ENCODE results near the gene ANXA2R. TPM values are rescaled to one million over a fixed set of nuclear protein-coding genes. Genes with fewer than 3 reads are reported as not detected.

Gene ANXA2R
- total and polyA plus RNA-seq, 9 of the 15 experiments (the other 6 are each of a cell fraction or from before 2014, with no cell fraction given), result 2.1 to 4.8 (median 3.4) TPM

DNA sequence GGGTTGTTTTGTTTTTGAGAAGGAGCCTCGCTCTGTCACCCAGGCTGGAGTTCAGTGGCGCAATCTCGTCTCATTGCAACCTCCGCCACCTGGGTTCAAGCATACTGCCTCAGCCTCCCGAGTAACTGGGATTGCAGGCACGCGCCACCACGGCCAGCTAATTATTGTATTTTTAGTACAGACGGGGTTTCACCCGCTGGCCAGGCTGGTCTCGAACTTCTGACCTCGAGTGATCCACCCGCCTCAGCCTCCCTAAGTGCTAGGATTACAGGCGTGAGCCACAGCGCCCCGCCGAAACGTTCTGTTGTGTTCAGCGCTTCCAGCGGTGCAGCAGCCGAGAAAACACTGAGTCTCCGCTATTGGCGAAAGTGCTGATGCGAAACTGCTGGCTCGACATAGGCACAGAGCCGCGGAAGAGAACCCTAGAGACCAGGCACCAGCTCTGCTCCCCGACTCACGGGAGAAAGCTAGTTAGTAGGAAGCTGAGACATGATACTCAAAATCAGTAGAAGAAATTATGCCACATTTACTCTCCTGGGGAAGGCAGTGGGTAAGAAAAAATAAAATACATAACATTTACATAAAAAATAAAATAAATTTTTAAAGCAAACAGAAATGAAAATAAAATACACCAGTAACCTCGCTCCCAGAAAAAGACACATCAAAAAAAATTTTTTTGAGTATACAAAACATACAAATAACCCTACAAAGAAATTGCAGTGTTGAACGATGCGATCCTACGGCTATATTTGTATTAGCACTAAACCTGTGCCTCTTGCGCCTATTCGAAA, 31.6 kb downstream of the ANXA2R start (continued):
- TF ChIP-seq TEAD1 (CRISPR knock-in tag; IDR thresholded peaks at IDR 0.05) (peak in 1 of 2 experiments; percentile 86; a peak in 2 of 4 replicates), ZNF263 (CRISPR knock-in tag; IDR thresholded peaks at IDR 0.05; ENCODE audit: borderline replicate concordance) (no peak), ELF1 (tag; IDR thresholded peaks at IDR 0.05) (peak; percentile 75; the same call in 1 of the 2 replicates), PPARD (CRISPR knock-in tag; IDR thresholded peaks at IDR 0.05) (no peak), ZNF282 (CRISPR knock-in tag; IDR thresholded peaks at IDR 0.05) (no peak), CBFA2T3 (IDR thresholded peaks at IDR 0.05) (peak; percentile 29; the same call in 1 of the 2 replicates), ZNF212 (CRISPR knock-in tag; IDR thresholded peaks at IDR 0.05) (no peak), NFYB (IDR thresholded peaks at IDR 0.05; ENCODE audit: extremely low read depth, insufficient read length) (no peak), C11orf30 (IDR thresholded peaks at IDR 0.05; ENCODE audit: low read depth) (peak; percentile 95), POLR2AphosphoS5 (IDR thresholded peaks at IDR 0.05; ENCODE audit: control insufficient read depth, insufficient read depth, low read depth, low read length) (peak; percentile 79; the same call in 1 of the 2 replicates)
- TF ChIP-seq, protein P1, sequence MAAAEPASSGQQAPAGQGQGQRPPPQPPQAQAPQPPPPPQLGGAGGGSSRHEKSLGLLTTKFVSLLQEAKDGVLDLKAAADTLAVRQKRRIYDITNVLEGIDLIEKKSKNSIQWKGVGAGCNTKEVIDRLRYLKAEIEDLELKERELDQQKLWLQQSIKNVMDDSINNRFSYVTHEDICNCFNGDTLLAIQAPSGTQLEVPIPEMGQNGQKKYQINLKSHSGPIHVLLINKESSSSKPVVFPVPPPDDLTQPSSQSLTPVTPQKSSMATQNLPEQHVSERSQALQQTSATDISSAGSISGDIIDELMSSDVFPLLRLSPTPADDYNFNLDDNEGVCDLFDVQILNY (CRISPR knock-in tag; IDR thresholded peaks at IDR 0.05), result no peak
- TF ChIP-seq, protein P2, sequence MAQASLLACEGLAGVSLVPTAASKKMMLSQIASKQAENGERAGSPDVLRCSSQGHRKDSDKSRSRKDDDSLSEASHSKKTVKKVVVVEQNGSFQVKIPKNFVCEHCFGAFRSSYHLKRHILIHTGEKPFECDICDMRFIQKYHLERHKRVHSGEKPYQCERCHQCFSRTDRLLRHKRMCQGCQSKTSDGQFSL (CRISPR knock-in tag; IDR thresholded peaks at IDR 0.05), result no peak
- TF ChIP-seq, protein P2 (tag; IDR thresholded peaks at IDR 0.05), result no peak
- TF ChIP-seq, protein P3, sequence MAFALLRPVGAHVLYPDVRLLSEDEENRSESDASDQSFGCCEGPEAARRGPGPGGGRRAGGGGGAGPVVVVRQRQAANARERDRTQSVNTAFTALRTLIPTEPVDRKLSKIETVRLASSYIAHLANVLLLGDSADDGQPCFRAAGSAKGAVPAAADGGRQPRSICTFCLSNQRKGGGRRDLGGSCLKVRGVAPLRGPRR (CRISPR knock-in tag; IDR thresholded peaks at IDR 0.05), result no peak
- TF ChIP-seq, protein P4, sequence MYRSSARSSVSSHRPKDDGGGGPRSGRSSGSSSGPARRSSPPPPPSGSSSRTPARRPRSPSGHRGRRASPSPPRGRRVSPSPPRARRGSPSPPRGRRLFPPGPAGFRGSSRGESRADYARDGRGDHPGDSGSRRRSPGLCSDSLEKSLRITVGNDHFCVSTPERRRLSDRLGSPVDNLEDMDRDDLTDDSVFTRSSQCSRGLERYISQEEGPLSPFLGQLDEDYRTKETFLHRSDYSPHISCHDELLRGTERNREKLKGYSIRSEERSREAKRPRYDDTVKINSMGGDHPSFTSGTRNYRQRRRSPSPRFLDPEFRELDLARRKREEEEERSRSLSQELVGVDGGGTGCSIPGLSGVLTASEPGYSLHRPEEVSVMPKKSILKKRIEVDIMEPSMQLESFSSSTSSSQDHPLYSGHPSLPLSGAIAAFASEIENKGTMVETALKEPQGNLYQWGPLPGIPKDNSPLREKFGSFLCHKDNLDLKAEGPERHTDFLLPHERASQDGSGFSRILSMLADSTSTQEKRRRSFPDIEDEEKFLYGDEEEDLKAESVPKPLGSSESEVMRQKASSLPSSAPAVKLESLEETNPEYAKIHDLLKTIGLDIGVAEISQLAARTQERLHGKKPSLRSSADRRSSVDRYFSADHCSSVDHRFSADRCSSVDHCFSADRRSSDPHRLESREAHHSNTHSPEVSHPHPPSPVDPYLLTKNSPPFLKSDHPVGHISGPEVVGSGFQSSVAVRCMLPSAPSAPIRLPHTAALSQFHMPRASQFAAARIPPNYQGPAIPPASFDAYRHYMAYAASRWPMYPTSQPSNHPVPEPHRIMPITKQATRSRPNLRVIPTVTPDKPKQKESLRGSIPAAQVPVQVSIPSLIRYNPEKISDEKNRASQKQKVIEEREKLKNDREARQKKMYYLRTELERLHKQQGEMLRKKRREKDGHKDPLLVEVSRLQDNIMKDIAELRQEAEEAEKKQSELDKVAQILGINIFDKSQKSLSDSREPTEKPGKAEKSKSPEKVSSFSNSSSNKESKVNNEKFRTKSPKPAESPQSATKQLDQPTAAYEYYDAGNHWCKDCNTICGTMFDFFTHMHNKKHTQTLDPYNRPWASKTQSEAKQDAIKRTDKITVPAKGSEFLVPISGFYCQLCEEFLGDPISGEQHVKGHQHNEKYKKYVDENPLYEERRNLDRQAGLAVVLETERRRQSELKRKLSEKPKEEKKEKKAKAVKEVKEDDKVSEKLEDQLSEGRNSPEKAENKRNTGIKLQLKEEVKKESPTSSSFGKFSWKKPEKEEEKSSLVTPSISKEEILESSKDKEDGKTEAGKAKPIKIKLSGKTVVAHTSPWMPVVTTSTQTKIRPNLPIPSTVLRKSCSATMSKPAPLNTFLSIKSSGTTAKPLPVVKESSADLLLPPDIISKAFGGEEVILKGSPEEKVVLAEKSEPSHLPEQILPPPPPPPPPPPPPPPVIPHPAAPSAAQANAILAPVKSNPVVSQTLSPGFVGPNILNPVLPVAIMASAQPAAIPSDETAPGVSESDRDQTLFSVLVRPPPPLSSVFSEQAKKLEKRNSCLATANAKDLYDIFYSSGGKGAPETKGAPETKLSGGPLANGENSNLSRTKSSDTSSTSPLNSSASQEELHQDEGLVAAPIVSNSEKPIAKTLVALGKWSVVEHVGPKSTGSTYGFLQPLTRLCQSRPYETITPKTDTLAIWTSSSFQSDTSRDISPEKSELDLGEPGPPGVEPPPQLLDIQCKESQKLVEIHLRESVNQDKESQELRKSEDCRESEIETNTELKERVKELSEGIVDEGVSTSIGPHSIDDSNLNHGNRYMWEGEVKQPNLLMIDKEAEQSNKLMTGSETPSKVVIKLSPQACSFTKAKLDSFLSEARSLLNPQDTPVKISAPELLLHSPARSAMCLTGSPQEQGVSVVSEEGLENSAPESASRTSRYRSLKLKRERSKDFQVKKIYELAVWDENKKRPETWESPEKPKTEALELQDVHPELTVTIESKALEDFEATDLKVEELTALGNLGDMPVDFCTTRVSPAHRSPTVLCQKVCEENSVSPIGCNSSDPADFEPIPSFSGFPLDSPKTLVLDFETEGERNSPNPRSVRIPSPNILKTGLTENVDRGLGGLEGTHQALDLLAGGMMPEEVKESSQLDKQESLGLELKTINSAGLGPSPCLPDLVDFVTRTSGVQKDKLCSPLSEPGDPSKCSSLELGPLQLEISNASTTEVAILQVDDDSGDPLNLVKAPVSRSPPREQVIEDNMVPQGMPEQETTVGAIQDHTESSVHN (IDR thresholded peaks at IDR 0.05; ENCODE audit: borderline replicate concordance in 1 of 2, low read depth in 1 of 2), result no peak

Data from K562 (cell line).